K562 (cell line): ENCODE measurements around the gene ACADVL. TPM values are rescaled to one million over a fixed set of nuclear protein-coding genes. Genes with fewer than 3 reads are reported as not detected.

Experiments
- ARID3B ChIP-seq: fragments of 250-450 bp; sonication (Bioruptor Pico); IDR thresholded peaks from 2 replicates; pipeline ENCODE4 v1.4.0; 2020; ENCODE audit warnings: borderline replicate concordance
- BDP1 ChIP-seq: IDR thresholded peaks from 3 replicates; pipeline ENCODE4 v1.6.1; 2011; ENCODE audit not compliant: insufficient read length, insufficient read depth
- CHD7 ChIP-seq: fragments of 200-600 bp; sonication (generic); IDR thresholded peaks from one replicate; pipeline ENCODE4 v1.6.1; 2012; ENCODE audit warnings: mild to moderate bottlenecking, low read depth, low read length, inconsistent platforms
- ELK1 ChIP-seq: sonication (generic); formaldehyde crosslinking; IDR thresholded peaks from 2 replicates; pipeline ENCODE4 v1.8.1; 2022; ENCODE audit warnings: missing genetic modification reagents
- LARP7 ChIP-seq: fragments of 450-650 bp; IDR thresholded peaks from 2 replicates; pipeline ENCODE4 v1.6.1; 2016
- RFX1 ChIP-seq: fragments of 450-650 bp; IDR thresholded peaks from 2 replicates; pipeline ENCODE4 v1.6.1; 2016; ENCODE audit warnings: mild to moderate bottlenecking, moderate library complexity
- SIRT6 ChIP-seq: IDR thresholded peaks from one replicate; pipeline ENCODE4 v1.6.1; 2012; ENCODE audit warnings: low read depth, mild to moderate bottlenecking, control low read depth, inconsistent platforms, low read length, moderate library complexity
- SRSF1 ChIP-seq: fragments of 200-400 bp; formaldehyde crosslinking; IDR thresholded peaks from 2 replicates; pipeline ENCODE4 v1.6.1; 2017; ENCODE audit warnings: mild to moderate bottlenecking, low read depth, low read length, moderate library complexity
- ZBTB43 ChIP-seq: sonication (generic); formaldehyde crosslinking; IDR thresholded peaks from 2 replicates; pipeline ENCODE4 v1.8.0; 2023; ENCODE audit warnings: mild to moderate bottlenecking, missing genetic modification reagents
- ZNF239 ChIP-seq: fragments of 250-450 bp; sonication (Bioruptor Pico); IDR thresholded peaks from 2 replicates; pipeline ENCODE4 v1.4.0; 2020; ENCODE audit warnings: mild to moderate bottlenecking
- ZNF584 ChIP-seq: fragments of 200-800 bp; sonication (Bioruptor generic); IDR thresholded peaks from 2 replicates; pipeline ENCODE4 v1.6.1; 2016; ENCODE audit warnings: low read depth, mild to moderate bottlenecking, missing genetic modification characterization, missing compliant biosample characterization
- ZNF589 ChIP-seq: fragments of 200-800 bp; sonication (Bioruptor generic); IDR thresholded peaks from 2 replicates; pipeline ENCODE4 v1.6.1; 2016; ENCODE audit warnings: low read depth, missing genetic modification characterization, missing compliant biosample characterization
- polyA plus RNA-seq, 8 experiments: library from polyadenylated mRNA; depleted of rRNA in 4 of 8; stranded (reverse) in 5 of 8; unstranded in 3 of 8; fragments of >200 nt; fragmentation: Nextera tagmentation in 2 of 8; fragmentation: Illumina TruSeq in 1 of 8; extraction: Ambion mirVana in 2 of 8; extraction: Trizol in 1 of 8; gene quantifications; 2 replicates each; pipeline versions ENCODE4 v1.2.1 to v1.2.3, GENCODE V29; 2011 to 2014; ENCODE audit warnings: inconsistent platforms in 1 of 8, missing spikeins in 1 of 8
- total RNA-seq, 7 experiments: library from RNA; depleted of rRNA in 6 of 7; stranded (reverse); fragments of >200 nt in 6 of 7; fragmentation: Illumina TruSeq in 2 of 7; extraction: Trizol in 2 of 7; gene quantifications; 2 replicates each; pipeline versions ENCODE4 v1.2.1 to v1.2.3, GENCODE V29; 2011 to 2021; ENCODE audit warnings: low replicate concordance in 1 of 7

The ACADVL gene
- total and polyA plus RNA-seq, 9 of the 15 experiments (the other 6 are each of a cell fraction or from before 2014, with no cell fraction given): 25.5 to 449 (median 214) TPM

GRCh38 chr17:7219812-7220592 is at the start of gene ACADVL, which contains the start of gene DLG4 (continued):
- TF ChIP-seq CHD7 (no peak), LARP7 (no peak), ZBTB43 (CRISPR knock-in tag) (no peak), BDP1 (no peak), RFX1 (no peak), ZNF239 (CRISPR knock-in tag) (no peak), SIRT6 (no peak), ZNF589 (CRISPR knock-in tag) (no peak), SRSF1 (no peak), ZNF584 (CRISPR knock-in tag) (0 out of 2 replicates have a peak, but pooled peaks have one; percentile 45), ELK1 (CRISPR knock-in tag) (no peak), ARID3B (CRISPR knock-in tag) (no peak)
